Type B pancreatic cell (in vitro differentiated cells): ENCODE results near the gene PAEP. TPM values are rescaled to one million over a fixed set of nuclear protein-coding genes. Genes with fewer than 3 reads are reported as not detected.

Experiments
- DNase-seq: peaks from one replicate; pipeline ENCODE4 v3.0.0; 2021; ENCODE audit warnings: mixed read lengths; ENCODE audit not compliant: unreplicated experiment; ENCODE audit errors: extremely low spot score
- H3K27ac Mint-ChIP-seq: 2 replicates; pipeline ENCODE4 v1.8.0; 2021; ENCODE audit warnings: mild to moderate bottlenecking, mixed read lengths
- H3K27me3 Mint-ChIP-seq: 2 replicates; pipeline ENCODE4 v1.8.0; 2021; ENCODE audit warnings: mixed read lengths
- H3K36me3 Mint-ChIP-seq: 2 replicates; pipeline ENCODE4 v1.8.0; 2021; ENCODE audit warnings: mixed read lengths
- H3K4me1 Mint-ChIP-seq: one replicate; pipeline ENCODE4 v1.8.0; 2021; ENCODE audit warnings: mixed read lengths; ENCODE audit not compliant: unreplicated experiment
- H3K4me3 Mint-ChIP-seq: 2 replicates; pipeline ENCODE4 v1.8.0; 2021; ENCODE audit warnings: mild to moderate bottlenecking, mixed read lengths
- H3K9me3 Mint-ChIP-seq: 2 replicates; pipeline ENCODE4 v1.8.0; 2021; ENCODE audit warnings: mixed read lengths
- total RNA-seq: library from RNA; stranded (reverse); gene quantifications from 2 replicates; pipeline ENCODE4 v1.2.1, GENCODE V29; 2021; ENCODE audit warnings: low replicate concordance
- TF ChIP-seq, protein P1 (sequence below): fragments of 200-600 bp; sonication (generic); conservative IDR thresholded peaks from 2 replicates; pipeline ENCODE4 v1.5.0; 2021; ENCODE audit warnings: antibody characterized with exemption, mild to moderate bottlenecking

The PAEP gene
- total RNA-seq, 1 donor from 2014 or later = not detected

DNA sequence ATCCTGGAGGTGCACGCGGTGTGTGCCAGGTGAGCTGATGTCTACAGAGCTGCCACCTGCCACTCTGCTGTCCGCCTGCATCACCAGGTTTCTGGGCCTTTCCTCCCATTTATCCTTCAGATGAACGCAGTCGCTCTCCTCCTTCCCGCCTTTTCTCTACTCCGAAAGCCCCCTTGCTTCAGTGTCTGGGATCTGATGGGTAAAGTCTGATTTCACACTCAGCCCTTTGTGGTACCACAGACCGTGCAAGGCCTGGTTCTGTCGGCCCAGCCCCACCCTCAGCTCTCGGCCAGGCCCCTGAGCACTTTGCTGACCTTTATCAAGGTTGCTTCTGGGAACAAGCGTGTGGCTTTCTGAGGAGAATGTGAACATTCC lies 45.3 kb downstream of the PAEP start:
- no peaks in the 10 kb centered on the region for H3K4me1 Mint-ChIP-seq
- H3K27ac Mint-ChIP-seq = no peak overlapping the region
- H3K27me3 Mint-ChIP-seq = no peaks in the 10 kb centered on the region
- DNase-seq = peak; percentile 61
- no peak overlapping the region for H3K4me3 Mint-ChIP-seq
- no peaks in the 10 kb centered on the region for H3K9me3 Mint-ChIP-seq
- TF ChIP-seq, protein P1, sequence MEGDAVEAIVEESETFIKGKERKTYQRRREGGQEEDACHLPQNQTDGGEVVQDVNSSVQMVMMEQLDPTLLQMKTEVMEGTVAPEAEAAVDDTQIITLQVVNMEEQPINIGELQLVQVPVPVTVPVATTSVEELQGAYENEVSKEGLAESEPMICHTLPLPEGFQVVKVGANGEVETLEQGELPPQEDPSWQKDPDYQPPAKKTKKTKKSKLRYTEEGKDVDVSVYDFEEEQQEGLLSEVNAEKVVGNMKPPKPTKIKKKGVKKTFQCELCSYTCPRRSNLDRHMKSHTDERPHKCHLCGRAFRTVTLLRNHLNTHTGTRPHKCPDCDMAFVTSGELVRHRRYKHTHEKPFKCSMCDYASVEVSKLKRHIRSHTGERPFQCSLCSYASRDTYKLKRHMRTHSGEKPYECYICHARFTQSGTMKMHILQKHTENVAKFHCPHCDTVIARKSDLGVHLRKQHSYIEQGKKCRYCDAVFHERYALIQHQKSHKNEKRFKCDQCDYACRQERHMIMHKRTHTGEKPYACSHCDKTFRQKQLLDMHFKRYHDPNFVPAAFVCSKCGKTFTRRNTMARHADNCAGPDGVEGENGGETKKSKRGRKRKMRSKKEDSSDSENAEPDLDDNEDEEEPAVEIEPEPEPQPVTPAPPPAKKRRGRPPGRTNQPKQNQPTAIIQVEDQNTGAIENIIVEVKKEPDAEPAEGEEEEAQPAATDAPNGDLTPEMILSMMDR = no peak
- H3K36me3 Mint-ChIP-seq = no peaks in the 10 kb centered on the region

DNA sequence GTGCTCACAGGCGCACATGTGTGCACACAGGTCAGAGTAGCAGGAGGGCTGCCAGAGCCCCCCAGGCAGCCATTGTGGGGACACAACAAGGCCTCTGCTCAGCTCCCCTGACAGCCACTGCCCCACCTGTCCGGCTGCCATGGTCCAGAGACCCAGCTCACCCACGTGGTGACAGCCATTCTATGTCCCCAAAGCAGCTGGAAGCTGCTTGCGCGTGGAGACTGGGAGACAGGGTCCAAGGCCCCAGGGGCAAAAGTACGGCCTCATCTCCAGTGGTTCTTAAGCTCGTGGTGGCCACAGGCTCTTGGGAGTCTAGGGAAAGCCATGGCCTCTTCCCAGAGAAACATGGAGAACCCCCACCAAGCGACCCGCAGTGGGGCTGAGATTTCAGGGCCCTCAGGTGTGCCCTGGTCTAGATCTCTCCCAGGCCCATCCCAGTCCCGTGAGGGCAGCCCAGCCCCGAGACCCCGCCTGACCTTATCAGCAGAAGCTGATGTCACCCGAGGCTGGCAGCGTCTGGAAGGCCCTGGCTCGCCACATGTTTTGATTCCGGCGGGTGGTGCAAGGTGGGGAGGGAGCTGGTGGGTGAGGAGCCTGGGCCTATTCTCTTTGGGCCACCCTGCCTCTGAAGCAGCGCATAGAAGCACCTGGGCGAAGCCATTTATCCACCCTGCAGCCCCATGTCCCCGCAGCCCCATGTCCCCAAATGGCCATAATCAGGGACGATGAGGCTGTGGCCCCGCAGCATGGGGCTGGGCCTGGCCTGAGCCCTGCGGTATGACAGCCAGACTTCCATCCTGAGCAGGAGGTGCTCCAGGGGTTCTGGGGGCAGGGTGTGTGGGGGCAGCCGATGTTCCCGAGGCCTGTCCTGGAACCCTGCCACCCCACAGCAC lies 46.1 kb downstream of the PAEP start:
- TF ChIP-seq, protein P1 = no peak
- H3K4me1 Mint-ChIP-seq = no peaks in the 10 kb centered on the region
- no peaks in the 10 kb centered on the region for H3K27me3 Mint-ChIP-seq
- no peak overlapping the region for H3K4me3 Mint-ChIP-seq
- no peaks in the 10 kb centered on the region for H3K36me3 Mint-ChIP-seq
- H3K27ac Mint-ChIP-seq = no peak overlapping the region
- no peaks in the 10 kb centered on the region for H3K9me3 Mint-ChIP-seq
- peak; percentile 66 for DNase-seq

DNA sequence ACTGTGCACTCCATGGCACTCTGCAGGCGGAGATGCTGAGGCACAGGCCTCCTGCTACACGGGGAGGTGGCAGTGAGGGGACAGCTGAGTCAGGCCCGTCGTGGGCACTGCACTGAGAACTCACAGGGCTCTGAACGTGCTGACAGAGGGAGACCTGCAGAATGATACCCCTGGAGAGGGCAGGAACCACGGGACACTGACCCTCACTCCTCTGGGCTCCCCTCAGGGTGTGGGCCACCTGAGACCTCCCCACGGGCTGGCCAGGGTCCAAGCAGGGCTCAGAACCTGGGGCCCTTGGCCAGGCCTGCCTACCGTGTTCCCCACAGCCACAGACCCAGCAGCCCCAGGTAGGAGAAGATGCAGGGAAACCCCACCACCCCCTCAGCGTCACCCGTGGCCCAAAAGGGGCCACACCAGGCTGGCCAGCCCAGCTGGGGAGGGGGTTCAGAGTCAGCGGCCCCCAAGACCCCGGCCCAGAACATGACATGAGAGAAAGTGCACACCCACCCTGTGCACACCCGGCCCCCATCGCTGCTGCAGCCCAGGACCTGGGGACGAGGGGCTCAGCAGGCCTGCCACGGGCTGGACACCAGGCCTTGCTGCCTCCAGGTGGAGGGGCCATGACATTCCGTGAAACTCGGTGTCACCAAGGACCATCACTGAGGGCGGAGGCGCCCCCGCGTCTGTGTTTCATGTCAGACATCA lies 46.9 kb downstream of the PAEP start:
- H3K27me3 Mint-ChIP-seq = no peaks in the 10 kb centered on the region
- no peak overlapping the region for H3K4me3 Mint-ChIP-seq
- TF ChIP-seq, protein P1 = no peak
- peak; percentile 53 for DNase-seq
- H3K36me3 Mint-ChIP-seq = no peaks in the 10 kb centered on the region
- H3K27ac Mint-ChIP-seq = no peak overlapping the region
- no peaks in the 10 kb centered on the region for H3K9me3 Mint-ChIP-seq
- H3K4me1 Mint-ChIP-seq = peaks cover 3% of the 10 kb centered on the region

DNA sequence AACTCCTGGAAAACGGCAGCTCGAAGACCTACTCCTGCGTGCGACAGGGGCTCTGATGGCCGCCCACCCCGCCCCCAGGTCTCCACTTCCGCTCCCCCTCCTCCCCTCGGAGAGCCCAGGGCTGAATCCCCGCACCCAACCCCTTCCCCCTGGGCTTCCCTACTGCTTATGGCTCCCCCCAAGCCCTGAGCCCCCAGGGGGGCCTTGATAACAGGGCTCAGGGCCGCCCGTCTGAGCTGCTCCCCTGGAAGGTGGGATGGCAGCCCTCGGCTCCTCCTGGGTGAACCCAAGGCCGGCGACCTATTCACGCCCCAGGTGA lies 47.4 kb downstream of the PAEP start:
- Mint-ChIP-seq H3K4me3 (no peak overlapping the region), H3K27ac (peak overlapping the region; percentile 23), H3K36me3 (no peaks in the 10 kb centered on the region), H3K27me3 (no peaks in the 10 kb centered on the region), H3K9me3 (no peaks in the 10 kb centered on the region), H3K4me1 (peaks cover 3% of the 10 kb centered on the region)
- no peak for DNase-seq
- TF ChIP-seq, protein P1 = no peak

DNA sequence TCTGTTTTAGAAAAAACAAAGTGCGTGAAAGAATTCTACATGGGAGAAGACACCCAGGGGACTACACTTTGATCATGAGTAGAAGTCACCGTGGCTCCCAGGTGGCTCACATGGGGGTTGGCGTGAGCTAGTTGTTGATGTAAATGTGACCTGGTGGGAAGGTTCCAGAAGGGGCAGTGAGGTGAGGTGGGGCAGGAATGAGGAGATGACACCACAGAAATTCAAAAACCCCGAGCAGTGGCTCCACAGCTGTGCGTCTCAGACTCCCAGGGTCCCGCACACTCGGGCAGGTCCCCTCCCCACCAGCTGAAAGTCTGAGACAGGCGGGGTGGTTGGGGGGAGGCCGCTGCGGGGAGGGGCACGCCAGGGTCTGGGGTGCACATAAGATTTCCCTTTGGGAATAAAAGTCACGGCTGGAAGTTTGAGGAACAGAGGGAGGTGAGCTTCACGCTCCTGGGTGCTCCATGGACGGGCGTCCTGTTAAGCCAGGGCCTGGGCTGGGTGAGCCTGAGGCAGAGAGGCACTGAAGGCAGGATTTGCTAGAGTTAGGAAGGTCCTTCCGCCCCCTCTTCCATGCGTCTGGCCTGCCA lies 47.9 kb downstream of the PAEP start:
- Mint-ChIP-seq H3K27me3 (no peaks in the 10 kb centered on the region), H3K27ac (peak overlapping the region; percentile 23), H3K36me3 (no peaks in the 10 kb centered on the region), H3K4me3 (no peak overlapping the region), H3K9me3 (no peaks in the 10 kb centered on the region), H3K4me1 (peaks cover 3% of the 10 kb centered on the region)
- DNase-seq = peak; percentile 63
- TF ChIP-seq, protein P1 = no peak
